ENCODE data around the gene DAB1.

DNA sequence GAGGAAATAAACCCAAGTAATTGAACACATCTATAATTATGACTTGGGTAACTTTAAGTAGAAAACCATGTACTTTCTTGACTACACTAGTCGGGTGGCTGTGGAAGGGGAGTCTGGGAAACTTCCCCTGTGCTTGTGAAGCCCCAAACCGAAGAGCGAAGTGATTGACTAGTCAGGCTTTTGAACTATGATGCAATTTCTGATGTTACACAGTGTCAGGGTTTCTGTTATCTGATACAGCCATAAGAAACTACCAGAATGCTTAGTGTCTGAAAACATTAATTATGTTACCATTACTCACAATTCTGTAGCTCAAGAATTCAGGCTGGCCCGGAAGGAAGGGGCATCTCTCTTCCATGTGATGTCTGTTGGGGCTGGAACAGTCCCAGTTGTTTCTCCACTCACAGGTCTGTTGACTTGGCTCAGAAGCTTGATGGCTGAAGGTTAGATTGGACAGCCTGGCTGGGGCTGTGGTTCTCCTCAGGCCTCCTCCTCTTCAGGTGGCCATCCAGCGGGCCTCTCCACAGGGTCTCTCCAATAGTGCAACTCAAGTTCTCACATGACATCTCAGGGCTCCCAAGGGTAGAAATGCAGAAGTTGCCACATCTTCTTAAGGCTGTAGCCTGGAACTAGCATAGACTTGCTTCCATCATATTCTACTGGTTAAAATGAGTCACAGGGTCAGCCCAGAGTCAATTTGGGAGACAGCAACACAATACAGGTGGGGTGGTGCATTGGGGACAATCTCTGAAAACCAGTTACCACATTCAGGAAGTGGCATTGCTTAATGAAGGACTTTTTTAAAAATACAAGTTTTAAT lies 449.7 kb downstream of the DAB1 start:
- TF ChIP-seq, protein P1, sequence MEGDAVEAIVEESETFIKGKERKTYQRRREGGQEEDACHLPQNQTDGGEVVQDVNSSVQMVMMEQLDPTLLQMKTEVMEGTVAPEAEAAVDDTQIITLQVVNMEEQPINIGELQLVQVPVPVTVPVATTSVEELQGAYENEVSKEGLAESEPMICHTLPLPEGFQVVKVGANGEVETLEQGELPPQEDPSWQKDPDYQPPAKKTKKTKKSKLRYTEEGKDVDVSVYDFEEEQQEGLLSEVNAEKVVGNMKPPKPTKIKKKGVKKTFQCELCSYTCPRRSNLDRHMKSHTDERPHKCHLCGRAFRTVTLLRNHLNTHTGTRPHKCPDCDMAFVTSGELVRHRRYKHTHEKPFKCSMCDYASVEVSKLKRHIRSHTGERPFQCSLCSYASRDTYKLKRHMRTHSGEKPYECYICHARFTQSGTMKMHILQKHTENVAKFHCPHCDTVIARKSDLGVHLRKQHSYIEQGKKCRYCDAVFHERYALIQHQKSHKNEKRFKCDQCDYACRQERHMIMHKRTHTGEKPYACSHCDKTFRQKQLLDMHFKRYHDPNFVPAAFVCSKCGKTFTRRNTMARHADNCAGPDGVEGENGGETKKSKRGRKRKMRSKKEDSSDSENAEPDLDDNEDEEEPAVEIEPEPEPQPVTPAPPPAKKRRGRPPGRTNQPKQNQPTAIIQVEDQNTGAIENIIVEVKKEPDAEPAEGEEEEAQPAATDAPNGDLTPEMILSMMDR (IDR thresholded peaks at IDR 0.05 in 4 of 5, conservative IDR thresholded peaks at IDR 0.05 in 1 of 5), result no peak
- TF ChIP-seq POLR2A (IDR thresholded peaks at IDR 0.05), result no peak
